HG02759 (cell line): ENCODE measurements around the gene OR13C3.
"Not testable (repeated sequence)": the region's sequence is repeated elsewhere in the genome, so short reads cannot be mapped to it uniquely, and the experiment has no call there.

Experiments
- ATAC-seq: cut with Tn5 transposase; IDR thresholded peaks from one replicate; pipeline ENCODE4 v1.9.1; 2021; ENCODE audit warnings: mild to moderate bottlenecking, moderate library complexity; ENCODE audit not compliant: unreplicated experiment

The OR13C3 gene

DNA sequence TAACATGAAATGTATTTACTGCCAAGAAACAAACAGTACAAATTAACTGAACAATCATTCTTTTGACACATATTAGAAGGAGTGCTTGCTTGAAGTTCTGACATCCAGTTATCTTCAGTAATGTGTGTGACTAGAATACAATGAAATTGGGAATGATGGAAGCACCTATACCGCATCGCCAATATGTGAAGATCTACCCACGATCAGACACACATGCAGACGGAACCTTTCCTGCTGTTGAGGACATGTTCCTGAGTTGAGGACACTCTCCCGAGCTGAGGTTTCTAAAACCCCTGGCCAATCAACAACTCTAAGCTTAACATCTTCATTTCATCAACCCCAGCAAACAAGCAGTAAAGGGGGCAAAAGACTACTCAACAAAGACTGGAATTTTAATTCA is at the start of gene OR13C3:
TSS of gene OR13C3 (minus strand) at position 101 of the 400 bp plus-strand sequence. CDS start 133 bp downstream, outside the sequence.
- no peak for ATAC-seq

GRCh38 chr9:104580562-104580961 is 43.9 kb upstream of the OR13C3 start:
- ATAC-seq, result no peak

DNA sequence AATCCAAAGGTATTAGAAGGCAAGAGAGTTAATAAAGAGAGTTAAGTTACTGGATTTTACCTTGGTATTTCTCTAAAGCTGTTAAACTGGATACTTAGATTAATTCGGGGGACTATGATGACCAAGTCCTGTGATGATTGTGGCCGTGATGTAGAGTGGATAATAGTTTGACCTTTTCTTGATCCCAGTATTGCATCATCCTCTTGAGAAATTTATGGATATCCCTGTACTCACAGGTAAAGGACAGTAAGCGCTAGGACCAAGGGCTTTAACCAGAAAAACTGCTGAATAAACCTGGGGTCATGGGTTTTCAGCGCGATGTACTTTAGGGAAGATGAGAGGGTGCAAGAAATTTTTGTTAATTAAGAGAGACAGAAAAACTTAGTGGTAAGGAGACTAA is 40.6 kb upstream of the OR13C3 start:
- no peak for ATAC-seq

DNA sequence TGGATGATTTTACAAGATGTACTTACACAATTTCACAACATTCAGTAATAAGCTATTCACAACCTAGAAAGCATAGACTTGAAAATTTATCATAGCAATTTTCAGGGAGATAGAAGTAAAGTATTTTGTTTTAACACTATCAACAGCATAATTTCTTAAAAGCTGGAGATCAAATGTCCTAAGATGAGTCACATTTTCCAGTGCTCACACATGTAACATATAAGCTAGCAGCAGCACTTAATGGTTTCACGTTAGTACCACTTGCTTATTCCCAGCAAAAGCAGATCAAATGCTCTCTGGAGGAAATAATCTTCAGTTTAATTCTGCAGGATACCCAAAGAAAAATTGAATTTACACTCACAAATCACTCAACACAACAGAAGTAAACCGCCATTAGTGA is 38.8 kb upstream of the OR13C3 start:
- no peak for ATAC-seq

DNA sequence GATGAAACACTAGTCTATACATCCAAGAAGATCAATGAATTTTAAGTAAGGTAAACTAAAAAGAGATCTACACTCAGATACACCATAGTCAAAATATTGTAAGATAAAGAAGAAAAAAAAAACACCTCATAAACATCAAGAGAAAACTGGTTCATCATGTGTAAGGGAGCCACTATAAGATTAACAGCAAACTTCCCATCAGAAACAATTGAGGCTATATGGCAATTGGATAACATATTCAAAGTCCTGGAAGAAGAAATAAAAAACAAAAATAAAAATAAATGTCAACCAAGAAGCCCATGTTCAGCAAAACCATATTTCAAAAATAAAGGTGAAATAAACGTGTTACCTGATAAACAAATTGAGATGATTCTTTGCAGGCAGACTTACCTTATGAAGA is 36.0 kb upstream of the OR13C3 start:
- ATAC-seq, result no peak

GRCh38 chr9:104568868-104569267 is 32.2 kb upstream of the OR13C3 start, which contains the start of gene OR13C8:
Gene OR13C8, plus strand, starts transcription at chr9:104569168. Its CDS starts 0 bp downstream, at chr9:104569168.
- ATAC-seq, result no peak

GRCh38 chr9:104564358-104564757 is 27.7 kb upstream of the OR13C3 start:
- no peak for ATAC-seq

GRCh38 chr9:104556830-104557634 is 20.4 kb upstream of the OR13C3 start:
- ATAC-seq, result no peak

DNA sequence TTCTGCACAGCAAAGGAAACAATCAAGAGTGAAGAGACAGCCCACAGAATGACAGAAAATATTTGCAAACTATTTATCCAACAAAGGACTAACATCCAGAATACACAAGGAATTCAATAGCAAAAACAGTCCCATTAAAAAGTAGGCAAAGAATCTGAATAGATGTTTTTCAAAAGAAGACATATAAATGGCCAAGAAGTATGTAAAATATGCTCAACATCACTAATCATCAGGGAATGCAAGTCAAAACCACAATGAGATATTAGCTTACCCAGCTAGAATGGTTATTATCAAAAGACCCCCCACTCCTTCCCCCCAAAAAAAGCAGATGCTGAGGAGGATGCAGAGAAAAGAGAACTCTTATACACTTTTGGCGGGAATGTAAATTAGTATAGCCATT is 18.9 kb upstream of the OR13C3 start:
- ATAC-seq, result no peak

DNA sequence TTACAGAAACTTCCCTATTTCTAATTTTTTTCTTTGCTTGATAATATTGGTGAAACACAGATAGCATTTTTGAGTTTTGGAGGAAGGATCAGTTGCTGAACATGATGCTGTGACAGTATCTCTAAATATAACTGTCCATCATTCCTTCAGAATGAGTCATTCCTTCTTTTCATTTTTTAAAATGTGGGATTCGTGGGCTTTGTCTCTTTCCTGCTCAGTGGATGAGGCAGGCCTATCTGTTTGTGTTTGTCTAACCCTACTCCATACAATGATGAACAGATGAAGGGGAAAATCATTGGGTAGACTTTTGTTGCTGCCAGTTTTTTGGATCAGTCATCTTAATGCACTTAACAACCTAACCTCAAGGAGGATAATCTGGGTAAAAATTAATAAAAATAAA is 16.6 kb upstream of the OR13C3 start:
- ATAC-seq, result no peak

- ATAC-seq, result no peak
These were observed 8.0 kb upstream of the OR13C3 start for GRCh38 chr9:104544644-104545043.

DNA sequence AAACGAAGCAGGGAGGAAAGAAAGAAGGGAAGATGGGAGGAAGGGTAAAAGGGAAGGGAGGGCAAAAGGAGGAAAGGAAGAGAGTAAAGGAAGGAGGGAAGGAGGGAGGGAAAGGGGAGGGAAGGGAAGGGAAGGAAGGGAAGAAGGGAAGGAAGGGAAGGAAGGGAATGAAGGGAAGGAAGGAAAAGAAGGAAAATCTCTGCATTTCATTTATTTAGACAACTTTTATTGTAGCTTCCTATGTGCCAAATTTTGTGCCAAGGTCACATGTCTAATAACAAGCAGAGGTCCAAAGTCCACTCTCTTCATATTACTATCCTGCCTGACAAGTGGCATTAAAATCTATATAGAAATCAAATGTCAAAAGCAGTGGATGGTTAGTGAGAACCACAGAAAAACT is 2.6 kb upstream of the OR13C3 start:
- ATAC-seq, result no peak

- ATAC-seq, result no peak
These were observed 9.5 kb downstream of the OR13C3 start, which contains the start of gene OR13C4 for GRCh38 chr9:104527109-104527508. Gene OR13C4, minus strand, starts transcription at chr9:104527209. Its CDS starts 0 bp downstream, at chr9:104527209.

- ATAC-seq, result not testable (repeated sequence)
These were observed 16.4 kb downstream of the OR13C3 start for GRCh38 chr9:104520241-104520640.

DNA sequence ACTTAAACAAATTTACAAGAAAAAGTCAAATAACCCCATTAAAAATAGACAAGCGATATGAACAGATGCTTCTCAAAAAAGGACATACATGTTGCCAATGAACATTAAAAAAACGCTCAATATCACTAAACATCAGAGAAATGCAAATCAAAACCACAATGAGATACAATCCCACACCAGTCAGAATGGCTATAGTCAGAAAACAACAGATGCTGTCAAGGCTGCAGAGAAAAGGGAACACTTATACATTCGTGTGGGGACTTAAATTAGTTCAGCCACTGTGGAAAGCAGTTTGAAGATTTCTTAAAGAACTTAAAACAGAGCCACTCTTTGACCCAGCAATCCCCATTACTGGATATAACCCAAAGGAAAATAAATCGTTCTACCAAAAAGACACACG is 21.8 kb downstream of the OR13C3 start:
- no peak for ATAC-seq

- no peak for ATAC-seq
These were observed 30.1 kb downstream of the OR13C3 start for GRCh38 chr9:104506565-104506964.

DNA sequence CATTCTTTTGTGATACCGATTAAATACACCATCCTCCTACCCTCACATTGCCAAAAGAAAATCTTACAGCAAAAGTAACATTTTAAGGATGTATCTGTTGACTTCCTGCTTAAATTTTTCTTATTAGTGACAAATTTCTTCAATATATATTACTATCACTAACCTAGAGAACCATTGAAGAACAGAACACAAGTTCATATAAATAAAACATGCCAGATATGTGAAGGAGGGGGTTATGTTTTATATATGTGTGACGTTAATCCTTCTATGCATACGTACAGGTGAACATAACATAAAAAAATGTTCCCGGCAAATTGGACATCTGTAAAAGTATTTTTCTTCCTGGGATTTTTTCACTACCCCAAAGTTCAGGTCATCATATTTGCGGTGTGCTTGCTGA is 32.7 kb downstream of the OR13C3 start, which contains the start of gene OR13F1:
TSS of gene OR13F1 (plus strand) at position 301 of the 400 bp plus-strand sequence. CDS start at position 301, 0 bp downstream.
- ATAC-seq, result no peak

DNA sequence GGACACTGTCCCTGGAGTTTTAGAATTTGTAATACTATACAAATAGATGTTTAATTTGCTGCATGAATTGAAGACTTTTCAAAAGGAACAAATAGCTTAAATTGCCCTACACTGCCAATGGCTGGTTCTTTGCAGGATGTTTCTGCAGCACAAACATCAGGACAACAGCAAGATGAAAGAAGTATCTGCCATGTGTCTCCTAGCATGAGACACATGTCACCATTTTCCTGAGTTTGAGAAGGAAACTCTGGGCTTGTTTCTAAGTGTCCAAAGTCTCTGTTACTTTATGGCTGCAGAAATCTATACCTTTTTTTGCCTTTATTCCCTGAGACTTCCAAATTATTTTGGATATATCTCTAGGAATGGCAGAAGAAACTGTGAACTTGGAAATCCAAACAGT is 33.2 kb downstream of the OR13C3 start:
- no peak for ATAC-seq

DNA sequence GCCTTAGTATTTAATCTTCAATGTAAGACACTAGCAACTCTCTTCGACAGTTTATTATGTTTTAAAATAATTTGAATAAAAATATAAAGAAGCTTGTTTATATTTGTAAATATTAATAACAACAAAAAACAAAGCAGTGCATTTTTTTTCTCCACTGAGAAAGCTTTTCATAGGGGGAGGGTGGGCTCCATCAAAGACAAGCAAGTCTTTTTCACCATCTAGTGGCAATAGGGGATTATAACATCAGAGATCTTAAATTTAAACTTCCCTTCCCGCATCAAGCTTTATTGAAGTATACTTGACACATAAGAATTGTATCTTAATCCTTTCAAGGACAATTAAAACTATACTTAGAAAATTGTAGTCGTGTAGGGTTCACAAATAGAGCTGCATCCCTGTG is 41.8 kb downstream of the OR13C3 start:
- ATAC-seq, result no peak
